Measurements from ENCODE around the gene NSG1.

Gene NSG1

GRCh38 chr4:4432341-4433125 is 45.6 kb downstream of the NSG1 start:
- no peaks in the 10 kb centered on the region for H3K4me1 ChIP-seq (ENCODE audit: insufficient read depth, low read length)
- H3K27ac ChIP-seq (ENCODE audit: low read depth, low read length): no peak overlapping the region
- H3K9ac ChIP-seq (ENCODE audit: low read length): no peak overlapping the region
- no peak overlapping the region for H3K4me3 ChIP-seq (ENCODE audit: low read depth in 1 of 2, low read length in 2 of 2)
- H3K9me3 ChIP-seq (ENCODE audit: low read length): no peaks in the 10 kb centered on the region
- H3K27me3 ChIP-seq (ENCODE audit: control insufficient read depth in 1 of 2, insufficient read depth in 2 of 2, low read length in 2 of 2): no peaks in the 10 kb centered on the region
- H3K36me3 ChIP-seq (ENCODE audit: insufficient read depth, low read length): peaks cover 40% of the 10 kb centered on the region

GRCh38 chr4:4433941-4434340 is 47.0 kb downstream of the NSG1 start:
- Histone ChIP-seq H3K9ac (ENCODE audit: low read length) (no peak overlapping the region), H3K27me3 (ENCODE audit: control insufficient read depth in 1 of 2, insufficient read depth in 2 of 2, low read length in 2 of 2) (no peaks in the 10 kb centered on the region), H3K4me3 (ENCODE audit: low read depth in 1 of 2, low read length in 2 of 2) (no peak overlapping the region), H3K36me3 (ENCODE audit: insufficient read depth, low read length) (peaks cover 36% of the 10 kb centered on the region), H3K27ac (ENCODE audit: low read depth, low read length) (no peak overlapping the region), H3K4me1 (ENCODE audit: insufficient read depth, low read length) (no peaks in the 10 kb centered on the region), H3K9me3 (ENCODE audit: low read length) (no peaks in the 10 kb centered on the region)

- Histone ChIP-seq H3K4me1 (ENCODE audit: insufficient read depth, low read length) (peaks cover 4% of the 10 kb centered on the region), H3K27ac (ENCODE audit: low read depth, low read length) (no peak overlapping the region), H3K27me3 (ENCODE audit: control insufficient read depth in 1 of 2, insufficient read depth in 2 of 2, low read length in 2 of 2) (no peaks in the 10 kb centered on the region), H3K4me3 (ENCODE audit: low read depth in 1 of 2, low read length in 2 of 2) (no peak overlapping the region), H3K9ac (ENCODE audit: low read length) (no peak overlapping the region), H3K9me3 (ENCODE audit: low read length) (no peaks in the 10 kb centered on the region), H3K36me3 (ENCODE audit: insufficient read depth, low read length) (peaks cover 36% of the 10 kb centered on the region)
These were observed 49.4 kb downstream of the NSG1 start for GRCh38 chr4:4436244-4436823.

GRCh38 chr4:4437798-4438470 is 51.0 kb downstream of the NSG1 start:
- Histone ChIP-seq H3K27me3 (ENCODE audit: control insufficient read depth in 1 of 2, insufficient read depth in 2 of 2, low read length in 2 of 2) (no peaks in the 10 kb centered on the region), H3K27ac (ENCODE audit: low read depth, low read length) (no peak overlapping the region), H3K9ac (ENCODE audit: low read length) (no peak overlapping the region), H3K9me3 (ENCODE audit: low read length) (no peaks in the 10 kb centered on the region), H3K4me1 (ENCODE audit: insufficient read depth, low read length) (peaks cover 4% of the 10 kb centered on the region), H3K4me3 (ENCODE audit: low read depth in 1 of 2, low read length in 2 of 2) (no peak overlapping the region), H3K36me3 (ENCODE audit: insufficient read depth, low read length) (peaks cover 23% of the 10 kb centered on the region)

GRCh38 chr4:4438891-4439290 is 52.0 kb downstream of the NSG1 start:
- H3K27ac ChIP-seq (ENCODE audit: low read depth, low read length): no peak overlapping the region
- H3K27me3 ChIP-seq (ENCODE audit: control insufficient read depth in 1 of 2, insufficient read depth in 2 of 2, low read length in 2 of 2): no peaks in the 10 kb centered on the region
- H3K4me1 ChIP-seq (ENCODE audit: insufficient read depth, low read length): peaks cover 4% of the 10 kb centered on the region
- H3K9ac ChIP-seq (ENCODE audit: low read length): no peak overlapping the region
- peaks cover 18% of the 10 kb centered on the region for H3K36me3 ChIP-seq (ENCODE audit: insufficient read depth, low read length)
- no peaks in the 10 kb centered on the region for H3K9me3 ChIP-seq (ENCODE audit: low read length)
- no peak overlapping the region for H3K4me3 ChIP-seq (ENCODE audit: low read depth in 1 of 2, low read length in 2 of 2)

GRCh38 chr4:4439782-4440181 is 52.9 kb downstream of the NSG1 start:
- peaks cover 15% of the 10 kb centered on the region for H3K36me3 ChIP-seq (ENCODE audit: insufficient read depth, low read length)
- H3K27ac ChIP-seq (ENCODE audit: low read depth, low read length): no peak overlapping the region
- no peak overlapping the region for H3K9ac ChIP-seq (ENCODE audit: low read length)

GRCh38 chr4:4440333-4441061 is 53.6 kb downstream of the NSG1 start:
- no peak overlapping the region for H3K9ac ChIP-seq (ENCODE audit: low read length)
- no peak overlapping the region for H3K27ac ChIP-seq (ENCODE audit: low read depth, low read length)
- no peaks in the 10 kb centered on the region for H3K9me3 ChIP-seq (ENCODE audit: low read length)
- H3K27me3 ChIP-seq (ENCODE audit: control insufficient read depth in 1 of 2, insufficient read depth in 2 of 2, low read length in 2 of 2): no peaks in the 10 kb centered on the region
- peaks cover 14% of the 10 kb centered on the region for H3K36me3 ChIP-seq (ENCODE audit: insufficient read depth, low read length)
- no peak overlapping the region for H3K4me3 ChIP-seq (ENCODE audit: low read depth in 1 of 2, low read length in 2 of 2)
- peaks cover 4% of the 10 kb centered on the region for H3K4me1 ChIP-seq (ENCODE audit: insufficient read depth, low read length)

More at GRCh38 chr4:4439782-4440181, 52.9 kb downstream of the NSG1 start:
- H3K4me1 ChIP-seq (ENCODE audit: insufficient read depth, low read length): peaks cover 4% of the 10 kb centered on the region
- H3K9me3 ChIP-seq (ENCODE audit: low read length): no peaks in the 10 kb centered on the region
- no peaks in the 10 kb centered on the region for H3K27me3 ChIP-seq (ENCODE audit: control insufficient read depth in 1 of 2, insufficient read depth in 2 of 2, low read length in 2 of 2)
- H3K4me3 ChIP-seq (ENCODE audit: low read depth in 1 of 2, low read length in 2 of 2): no peak overlapping the region

GRCh38 chr4:4443821-4444220 is 56.9 kb downstream of the NSG1 start:
- Histone ChIP-seq H3K27me3 (ENCODE audit: control insufficient read depth in 1 of 2, insufficient read depth in 2 of 2, low read length in 2 of 2) (no peaks in the 10 kb centered on the region), H3K9me3 (ENCODE audit: low read length) (no peaks in the 10 kb centered on the region), H3K4me1 (ENCODE audit: insufficient read depth, low read length) (peaks cover 4% of the 10 kb centered on the region), H3K36me3 (ENCODE audit: insufficient read depth, low read length) (no peaks in the 10 kb centered on the region), H3K27ac (ENCODE audit: low read depth, low read length) (no peak overlapping the region), H3K9ac (ENCODE audit: low read length) (no peak overlapping the region), H3K4me3 (ENCODE audit: low read depth in 1 of 2, low read length in 2 of 2) (no peak overlapping the region)

GRCh38 chr4:4446434-4446833 is 59.5 kb downstream of the NSG1 start:
- Histone ChIP-seq H3K4me1 (ENCODE audit: insufficient read depth, low read length) (no peaks in the 10 kb centered on the region), H3K9me3 (ENCODE audit: low read length) (no peaks in the 10 kb centered on the region), H3K27me3 (ENCODE audit: control insufficient read depth in 1 of 2, insufficient read depth in 2 of 2, low read length in 2 of 2) (no peaks in the 10 kb centered on the region), H3K27ac (ENCODE audit: low read depth, low read length) (no peak overlapping the region), H3K36me3 (ENCODE audit: insufficient read depth, low read length) (peaks cover 3% of the 10 kb centered on the region), H3K9ac (ENCODE audit: low read length) (no peak overlapping the region), H3K4me3 (ENCODE audit: low read depth in 1 of 2, low read length in 2 of 2) (no peak overlapping the region)

GRCh38 chr4:4455210-4455865 is 68.4 kb downstream of the NSG1 start:
- peaks cover 61% of the 10 kb centered on the region for H3K36me3 ChIP-seq (ENCODE audit: insufficient read depth, low read length)
- no peak overlapping the region for H3K9ac ChIP-seq (ENCODE audit: low read length)
- H3K27me3 ChIP-seq (ENCODE audit: control insufficient read depth in 1 of 2, insufficient read depth in 2 of 2, low read length in 2 of 2): no peaks in the 10 kb centered on the region
- H3K4me1 ChIP-seq (ENCODE audit: insufficient read depth, low read length): no peaks in the 10 kb centered on the region
- H3K4me3 ChIP-seq (ENCODE audit: low read depth in 1 of 2, low read length in 2 of 2): no peak overlapping the region
- H3K27ac ChIP-seq (ENCODE audit: low read depth, low read length): no peak overlapping the region
- no peaks in the 10 kb centered on the region for H3K9me3 ChIP-seq (ENCODE audit: low read length)

GRCh38 chr4:4456351-4456750 is 69.4 kb downstream of the NSG1 start:
- Histone ChIP-seq H3K9ac (ENCODE audit: low read length) (no peak overlapping the region), H3K4me3 (ENCODE audit: low read depth in 1 of 2, low read length in 2 of 2) (no peak overlapping the region), H3K27me3 (ENCODE audit: control insufficient read depth in 1 of 2, insufficient read depth in 2 of 2, low read length in 2 of 2) (no peaks in the 10 kb centered on the region), H3K27ac (ENCODE audit: low read depth, low read length) (no peak overlapping the region), H3K9me3 (ENCODE audit: low read length) (no peaks in the 10 kb centered on the region), H3K4me1 (ENCODE audit: insufficient read depth, low read length) (no peaks in the 10 kb centered on the region), H3K36me3 (ENCODE audit: insufficient read depth, low read length) (peaks cover 59% of the 10 kb centered on the region)

All from muscle layer of colon (tissue), 2 donors.